ENCODE data around the gene RELT. TPM values are rescaled to one million over a fixed set of nuclear protein-coding genes. Genes with fewer than 3 reads are reported as not detected.

RELT gene
- total and polyA plus RNA-seq, 2 donors (not counting 1 experiment from before 2014, with no cell fraction given) = 71.6 to 92.4 TPM

DNA sequence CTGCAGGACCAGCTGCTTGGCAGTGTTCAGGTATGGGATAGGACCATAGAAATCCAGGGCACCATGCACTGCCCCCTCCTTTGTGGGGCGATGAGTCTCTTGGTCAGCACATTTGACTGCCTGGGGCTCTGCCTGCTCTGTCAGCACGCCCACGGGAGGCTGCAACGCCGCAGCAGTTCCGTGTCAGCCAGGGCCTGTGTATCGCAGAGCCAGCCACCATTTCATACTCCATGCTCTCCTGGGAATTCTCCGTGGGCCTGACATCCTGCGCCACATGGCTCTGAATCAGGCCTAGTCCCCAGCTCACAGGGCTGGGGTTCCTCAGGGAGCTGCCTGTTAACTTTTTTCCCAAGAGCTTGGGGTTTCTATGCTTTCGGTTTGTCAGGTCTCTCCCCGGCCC, 16.9 kb upstream of the RELT start:
- H3K4me1 Mint-ChIP-seq = peaks cover 11% of the 10 kb centered on the region
- no peaks in the 10 kb centered on the region for H3K9me3 Mint-ChIP-seq (ENCODE audit: insufficient read depth)
- TF ChIP-seq, protein P1, sequence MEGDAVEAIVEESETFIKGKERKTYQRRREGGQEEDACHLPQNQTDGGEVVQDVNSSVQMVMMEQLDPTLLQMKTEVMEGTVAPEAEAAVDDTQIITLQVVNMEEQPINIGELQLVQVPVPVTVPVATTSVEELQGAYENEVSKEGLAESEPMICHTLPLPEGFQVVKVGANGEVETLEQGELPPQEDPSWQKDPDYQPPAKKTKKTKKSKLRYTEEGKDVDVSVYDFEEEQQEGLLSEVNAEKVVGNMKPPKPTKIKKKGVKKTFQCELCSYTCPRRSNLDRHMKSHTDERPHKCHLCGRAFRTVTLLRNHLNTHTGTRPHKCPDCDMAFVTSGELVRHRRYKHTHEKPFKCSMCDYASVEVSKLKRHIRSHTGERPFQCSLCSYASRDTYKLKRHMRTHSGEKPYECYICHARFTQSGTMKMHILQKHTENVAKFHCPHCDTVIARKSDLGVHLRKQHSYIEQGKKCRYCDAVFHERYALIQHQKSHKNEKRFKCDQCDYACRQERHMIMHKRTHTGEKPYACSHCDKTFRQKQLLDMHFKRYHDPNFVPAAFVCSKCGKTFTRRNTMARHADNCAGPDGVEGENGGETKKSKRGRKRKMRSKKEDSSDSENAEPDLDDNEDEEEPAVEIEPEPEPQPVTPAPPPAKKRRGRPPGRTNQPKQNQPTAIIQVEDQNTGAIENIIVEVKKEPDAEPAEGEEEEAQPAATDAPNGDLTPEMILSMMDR (IDR thresholded peaks at IDR 0.05) = no peak
- no peak for TF ChIP-seq EZH2 (IDR thresholded peaks at IDR 0.05; ENCODE audit: borderline replicate concordance, insufficient read depth, low read depth, low read length, poor library complexity, severe bottlenecking)
- H3K79me2 ChIP-seq (ENCODE audit: control insufficient read depth, insufficient read depth, low read length) = no peaks in the 10 kb centered on the region
- DNase-seq (no peak), ATAC-seq (ENCODE audit: low read depth) (no peak)
- H3K4me3 Mint-ChIP-seq = no peak overlapping the region
- no peaks in the 10 kb centered on the region for H3K27me3 ChIP-seq (replicated peaks in 1 of 4; ENCODE audit: control extremely low read depth in 1 of 4, control insufficient read depth in 3 of 4, insufficient read depth in 4 of 4, low read length in 3 of 4)
- H3K27ac ChIP-seq (ENCODE audit: low read length in 2 of 2) = no peak overlapping the region
- ChIA-PET CTCF (interaction anchor here (1.8 to 23.8 kb wide), 5 partner anchors 8 to 37 kb away, joined by 6 to 311 read pairs (median 13); no protein-coding TSS in a partner anchor), POLR2A (interaction anchor here (1.7 kb wide), 1 partner anchor 24 kb away, joined by 3 read pairs; no protein-coding TSS in a partner anchor)
- intact Hi-C loops (cut with micrococcal nuclease) = no loop called here
- H3K27me3 Mint-ChIP-seq = no peaks in the 10 kb centered on the region
- H2AFZ ChIP-seq (ENCODE audit: insufficient read depth, low read depth, low read length, poor library complexity, severe bottlenecking) = no peak overlapping the region
- no peak overlapping the region for H3K9ac ChIP-seq (ENCODE audit: low read length)
- H3K4me1 ChIP-seq (ENCODE audit: control insufficient read depth in 2 of 2, insufficient read depth in 2 of 2, low read length in 2 of 2) = peaks cover 4 to 6% of the 10 kb centered on the region in 2 donors
- H4K20me1 ChIP-seq (ENCODE audit: control insufficient read depth, insufficient read depth, low read length, poor library complexity, severe bottlenecking) = no peaks in the 10 kb centered on the region
- no peak overlapping the region for H3K4me2 ChIP-seq (replicated peaks; ENCODE audit: low read depth, low read length, poor library complexity, severe bottlenecking)
- WGBS (ENCODE audit: insufficient coverage) = 87% methylated on average over 10 of the region's 11 CpGs
- H3K9me3 ChIP-seq (ENCODE audit: control extremely low read depth in 1 of 3, control insufficient read depth in 2 of 3, insufficient read depth in 1 of 3, low read length in 2 of 3) = no peaks in the 10 kb centered on the region
- H3K36me3 ChIP-seq (replicated peaks in 1 of 2; ENCODE audit: control extremely low read depth in 1 of 2, control insufficient read depth in 1 of 2, extremely low read depth in 1 of 2, insufficient read depth in 2 of 2, low read length in 1 of 2) = no peaks in the 10 kb centered on the region
- no peak overlapping the region for H3K4me3 ChIP-seq (ENCODE audit: control extremely low read depth in 1 of 5, extremely low read depth in 1 of 5, insufficient read depth in 1 of 5, low read depth in 2 of 5, low read length in 4 of 5)
- no peak overlapping the region for H3K27ac Mint-ChIP-seq

DNA sequence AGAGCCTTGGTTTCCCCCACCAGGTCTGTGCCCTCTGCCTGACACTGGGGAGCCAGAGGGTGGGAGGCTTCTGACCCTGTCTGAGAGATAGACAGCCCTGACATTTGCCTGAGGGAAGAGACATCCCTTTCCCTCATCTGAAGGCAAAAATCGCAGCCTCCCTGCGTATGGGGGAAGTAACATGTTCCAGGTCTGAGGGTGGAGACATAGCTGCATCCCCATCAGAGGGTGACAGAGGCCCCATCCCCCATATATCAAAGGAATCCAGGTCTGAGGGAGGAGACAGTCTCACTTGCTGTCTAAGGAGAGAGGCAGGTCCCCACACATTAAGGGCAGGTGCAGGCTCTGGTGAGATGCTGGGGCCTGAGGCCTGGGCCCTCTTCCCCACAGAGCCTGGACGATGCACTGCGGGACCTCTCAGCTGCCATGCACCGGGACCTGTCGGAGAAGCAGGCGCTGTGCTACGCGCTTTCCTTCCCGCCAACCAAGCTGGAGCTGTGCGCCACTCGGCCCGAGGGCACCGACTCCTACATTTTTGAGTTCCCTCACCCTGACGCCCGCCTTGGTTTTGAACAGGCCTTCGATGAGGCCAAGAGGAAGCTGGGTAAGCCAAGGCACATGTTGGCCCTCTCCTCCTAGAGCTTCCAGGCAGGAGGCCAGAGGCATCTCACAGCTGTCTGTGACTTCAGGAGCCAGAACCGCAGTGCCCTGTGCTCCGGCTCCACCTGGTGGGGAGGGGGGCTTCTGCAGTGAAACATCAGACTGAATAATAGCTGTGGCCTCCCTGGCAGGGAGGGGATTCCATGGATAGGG, 16.1 kb upstream of the RELT start:
- H3K27ac ChIP-seq (ENCODE audit: low read length in 2 of 2) = no peak overlapping the region
- peaks cover 7 to 14% of the 10 kb centered on the region in 2 donors for H3K4me1 ChIP-seq (ENCODE audit: control insufficient read depth in 2 of 2, insufficient read depth in 2 of 2, low read length in 2 of 2)
- H3K27me3 ChIP-seq (replicated peaks in 1 of 4; ENCODE audit: control extremely low read depth in 1 of 4, control insufficient read depth in 3 of 4, insufficient read depth in 4 of 4, low read length in 3 of 4) = no peaks in the 10 kb centered on the region
- no peak overlapping the region for H2AFZ ChIP-seq (ENCODE audit: insufficient read depth, low read depth, low read length, poor library complexity, severe bottlenecking)
- H4K20me1 ChIP-seq (ENCODE audit: control insufficient read depth, insufficient read depth, low read length, poor library complexity, severe bottlenecking) = no peaks in the 10 kb centered on the region
- no peak overlapping the region for H3K4me3 ChIP-seq (ENCODE audit: control extremely low read depth in 1 of 5, extremely low read depth in 1 of 5, insufficient read depth in 1 of 5, low read depth in 2 of 5, low read length in 4 of 5)
- no peak overlapping the region for H3K9ac ChIP-seq (ENCODE audit: low read length)
- Mint-ChIP-seq H3K9me3 (ENCODE audit: insufficient read depth) (no peaks in the 10 kb centered on the region), H3K4me1 (peaks cover 19% of the 10 kb centered on the region), H3K27me3 (no peaks in the 10 kb centered on the region), H3K27ac (peak overlapping the region; percentile 16), H3K4me3 (no peak overlapping the region)
- intact Hi-C loops (cut with micrococcal nuclease) = no loop called here
- no peak for TF ChIP-seq EZH2 (IDR thresholded peaks at IDR 0.05; ENCODE audit: borderline replicate concordance, insufficient read depth, low read depth, low read length, poor library complexity, severe bottlenecking)
- TF ChIP-seq, protein P1 (IDR thresholded peaks at IDR 0.05) = peak; percentile 57
- H3K79me2 ChIP-seq (ENCODE audit: control insufficient read depth, insufficient read depth, low read length) = no peaks in the 10 kb centered on the region
- CTCF ChIA-PET = interaction anchor here (0.7 to 23.8 kb wide), 8 partner anchors 8 to 301 kb away, joined by 3 to 311 read pairs (median 6); partner anchors contain the start of gene RELT
- POLR2A ChIA-PET = interaction anchor here (1.7 kb wide), 2 partner anchors 23 to 24 kb away, joined by 3 to 4 read pairs; no protein-coding TSS in a partner anchor
- H3K36me3 ChIP-seq (replicated peaks in 1 of 2; ENCODE audit: control extremely low read depth in 1 of 2, control insufficient read depth in 1 of 2, extremely low read depth in 1 of 2, insufficient read depth in 2 of 2, low read length in 1 of 2) = no peaks in the 10 kb centered on the region
- no peak overlapping the region for H3K4me2 ChIP-seq (replicated peaks; ENCODE audit: low read depth, low read length, poor library complexity, severe bottlenecking)
- no peaks in the 10 kb centered on the region for H3K9me3 ChIP-seq (ENCODE audit: control extremely low read depth in 1 of 3, control insufficient read depth in 2 of 3, insufficient read depth in 1 of 3, low read length in 2 of 3)
- DNase-seq = peak; percentile 41
- peak; percentile 53 for ATAC-seq (ENCODE audit: low read depth)
- 96% methylated on average over 17 of the region's 19 CpGs for WGBS (ENCODE audit: insufficient coverage)
